K562 (cell line): ENCODE results near the gene ATP8B4. TPM values are rescaled to one million over a fixed set of nuclear protein-coding genes. Genes with fewer than 3 reads are reported as not detected.

Source experiments
- ATAC-seq: fragments of 200-7000 bp; cut with Tn5 transposase; 3 replicates; pipeline ENCODE4 v1.9.1; 2020; ENCODE audit warnings: moderate library complexity
- BruUV-seq: library from RNA; stranded (reverse); fragments of 400-500 nt; replicated peaks from 2 replicates; lab custom pipeline; 2021; lab: Mats Ljungman, UMichigan
- CTCF ChIA-PET: fragments of 300-600 bp; formaldehyde crosslinking; extraction: SDS; loops from one replicate; lab custom pipeline; 2021; ENCODE audit warnings: low intra/inter-chr PET ratio; lab: Yijun Ruan, JAX
- POLR2A ChIA-PET: fragments of 300-600, 350-650 bp; sonication (Branson Sonifier 250); formaldehyde crosslinking; extraction: SDS; loops from one replicate; lab custom pipeline; 2021; ENCODE audit warnings: antibody characterized with exemption, inconsistent platforms; lab: Yijun Ruan, JAX
- DNase-seq, 4 experiments: peaks; one replicate each; pipeline versions ENCODE4 v3.0.0 to v3.0.0-alpha.2; 2011 to 2018; ENCODE audit warnings: low spot score in 3 of 4, mixed read lengths in 3 of 4; ENCODE audit errors: extremely low read depth in 1 of 4
- FAIRE-seq: peaks from 2 replicates; lab custom pipeline; 2011; peaks lifted over from hg19 to GRCh38; lab: Jason Lieb, UNC
- H2AFZ ChIP-seq: 2 replicates; pipeline ENCODE4 v1.6.0; 2011; ENCODE audit warnings: low read depth, low read length, control low read depth, inconsistent platforms
- H3K27ac ChIP-seq: fragments of 200-600 bp; 3 replicates; pipeline ENCODE4 v1.8.0; 2011; ENCODE audit warnings: low read depth, mild to moderate bottlenecking, control low read depth, inconsistent platforms, low read length, moderate library complexity, mixed read lengths; ENCODE audit errors: extremely low read depth
- H3K27me3 ChIP-seq, 2 experiments: fragments of 300-600 bp in 1 of 2; 2 replicates in 1 of 2; 3 replicates in 1 of 2; pipeline versions ENCODE4 v1.6.0 to v1.8.0; 2011; ENCODE audit warnings: inconsistent platforms in 2 of 2, low read length in 2 of 2, mild to moderate bottlenecking in 1 of 2, mixed read lengths in 1 of 2, moderate library complexity in 1 of 2; ENCODE audit not compliant: control insufficient read depth in 2 of 2, insufficient read depth in 2 of 2
- H3K36me3 ChIP-seq: fragments of 300-600 bp; 3 replicates; pipeline ENCODE4 v1.8.0; 2011; ENCODE audit warnings: mild to moderate bottlenecking, low read length, inconsistent platforms; ENCODE audit not compliant: control insufficient read depth, insufficient read depth
- H3K4me1 ChIP-seq, 2 experiments: fragments of 200-600 bp in 1 of 2; replicated peaks in 1 of 2; 2 replicates in 1 of 2; 3 replicates in 1 of 2; pipeline versions ENCODE4 v1.5.1 to v1.8.0; 2011; ENCODE audit warnings: inconsistent platforms in 2 of 2, low read length in 2 of 2, mild to moderate bottlenecking in 1 of 2, mixed read lengths in 1 of 2, moderate library complexity in 1 of 2; ENCODE audit not compliant: control insufficient read depth in 2 of 2, insufficient read depth in 2 of 2
- H3K4me2 ChIP-seq: 2 replicates; pipeline ENCODE4 v1.6.1; 2011; ENCODE audit warnings: low read length, control low read depth, inconsistent platforms, mixed read lengths; ENCODE audit not compliant: insufficient read depth
- H3K4me3 ChIP-seq: fragments of 200-600 bp; sonication (generic), shearing (Covaris generic); 2 replicates; pipeline ENCODE4 v1.5.1; 2016; ENCODE audit warnings: control low read depth, inconsistent platforms
- H3K79me2 ChIP-seq: fragments of 200-600 bp; 3 replicates; pipeline ENCODE4 v1.8.0; 2011; ENCODE audit warnings: low read length, inconsistent platforms; ENCODE audit not compliant: control insufficient read depth, insufficient read depth
- H3K9ac ChIP-seq, 2 experiments: 2 replicates each; pipeline versions ENCODE4 v1.6.0 to v1.6.1; 2011; ENCODE audit warnings: low read depth in 2 of 2, low read length in 2 of 2, control low read depth in 1 of 2, inconsistent platforms in 1 of 2, mild to moderate bottlenecking in 1 of 2, mixed read lengths in 1 of 2; ENCODE audit not compliant: insufficient read depth in 1 of 2
- H3K9me1 ChIP-seq: one replicate; pipeline ENCODE4 v1.6.0; 2011; ENCODE audit warnings: inconsistent platforms, mild to moderate bottlenecking, low read length, moderate library complexity; ENCODE audit not compliant: control insufficient read depth, insufficient read depth
- H3K9me3 ChIP-seq: replicated peaks from 2 replicates; pipeline ENCODE4 v1.5.1; 2011; ENCODE audit warnings: low read depth, low read length, inconsistent platforms; ENCODE audit not compliant: control insufficient read depth, insufficient read depth
- H4K20me1 ChIP-seq: replicated peaks from 2 replicates; pipeline ENCODE4 v1.6.1; 2011; ENCODE audit warnings: low read length, inconsistent platforms, mixed read lengths; ENCODE audit not compliant: control insufficient read depth, insufficient read depth
- C11orf30 ChIP-seq: fragments of 450-650 bp; IDR thresholded peaks from 2 replicates; pipeline ENCODE4 v1.6.1; 2016; ENCODE audit warnings: low read depth, mild to moderate bottlenecking
- ESRRA ChIP-seq: fragments of 450-650 bp; IDR thresholded peaks from 2 replicates; pipeline ENCODE4 v1.6.1; 2014; ENCODE audit warnings: low read depth, mild to moderate bottlenecking, moderate library complexity, borderline replicate concordance
- POU5F1 ChIP-seq: fragments of 150-350 bp; IDR thresholded peaks from 2 replicates; pipeline ENCODE4 v1.6.1; 2014; ENCODE audit warnings: borderline replicate concordance, low read length, low read depth, mild to moderate bottlenecking; ENCODE audit not compliant: partially characterized antibody
- RBFOX2 ChIP-seq: fragments of 200-400 bp; formaldehyde crosslinking; IDR thresholded peaks from 2 replicates; pipeline ENCODE4 v1.6.1; 2017; ENCODE audit warnings: low read depth, mild to moderate bottlenecking, low read length, moderate library complexity
- TAF9B ChIP-seq: fragments of 450-650 bp; IDR thresholded peaks from 2 replicates; pipeline ENCODE4 v1.6.1; 2018; ENCODE audit warnings: mild to moderate bottlenecking; ENCODE audit not compliant: partially characterized antibody
- ZNF316 ChIP-seq: fragments of 450-650 bp; IDR thresholded peaks from 2 replicates; pipeline ENCODE4 v1.6.1; 2016
- ZNF445 ChIP-seq: fragments of 250-450 bp; sonication (Bioruptor Pico); IDR thresholded peaks from 2 replicates; pipeline ENCODE4 v1.4.0; 2020; ENCODE audit warnings: low read depth, mild to moderate bottlenecking, moderate library complexity
- WGBS: fragments of 100-300 bp; shearing (Covaris generic); methylation state at CpG from one replicate; pipeline ENCODE4 v1.1.6; 2016; ENCODE audit warnings: low coverage, mixed read lengths; ENCODE audit not compliant: insufficient coverage; ENCODE audit errors: missing lambda C conversion rate; 5-methylcytosine and 5-hydroxymethylcytosine counted together
- in situ Hi-C: fragments of 300-500 bp; cut with MboI; formaldehyde crosslinking; loops from 4 replicates; pipeline ENCODE4 v1.15.0; 2018; ENCODE audit warnings: inconsistent platforms, mixed read lengths
- intact Hi-C: fragments of 100-400 bp; cut with micrococcal nuclease; formaldehyde crosslinking; loops from 2 replicates; pipeline ENCODE4 v1.14.2; 2022
- polyA plus RNA-seq, 8 experiments: library from polyadenylated mRNA; depleted of rRNA in 4 of 8; stranded (reverse) in 5 of 8; unstranded in 3 of 8; fragments of >200 nt; fragmentation: Nextera tagmentation in 2 of 8; fragmentation: Illumina TruSeq in 1 of 8; extraction: Ambion mirVana in 2 of 8; extraction: Trizol in 1 of 8; gene quantifications; 2 replicates each; pipeline versions ENCODE4 v1.2.1 to v1.2.3, GENCODE V29; 2011 to 2014; ENCODE audit warnings: inconsistent platforms in 1 of 8, missing spikeins in 1 of 8
- total RNA-seq, 7 experiments: library from RNA; depleted of rRNA in 6 of 7; stranded (reverse); fragments of >200 nt in 6 of 7; fragmentation: Illumina TruSeq in 2 of 7; extraction: Trizol in 2 of 7; gene quantifications; 2 replicates each; pipeline versions ENCODE4 v1.2.1 to v1.2.3, GENCODE V29; 2011 to 2021; ENCODE audit warnings: low replicate concordance in 1 of 7
- TF ChIP-seq, protein P1 (sequence below): fragments of 250-450 bp; sonication (Bioruptor Pico); IDR thresholded peaks from 2 replicates; pipeline ENCODE4 v1.4.0; 2020

The ATP8B4 gene
- total and polyA plus RNA-seq, 9 of the 15 experiments (the other 6 are each of a cell fraction or from before 2014, with no cell fraction given) = 0.14 to 2.5 (median 0.44) TPM

DNA sequence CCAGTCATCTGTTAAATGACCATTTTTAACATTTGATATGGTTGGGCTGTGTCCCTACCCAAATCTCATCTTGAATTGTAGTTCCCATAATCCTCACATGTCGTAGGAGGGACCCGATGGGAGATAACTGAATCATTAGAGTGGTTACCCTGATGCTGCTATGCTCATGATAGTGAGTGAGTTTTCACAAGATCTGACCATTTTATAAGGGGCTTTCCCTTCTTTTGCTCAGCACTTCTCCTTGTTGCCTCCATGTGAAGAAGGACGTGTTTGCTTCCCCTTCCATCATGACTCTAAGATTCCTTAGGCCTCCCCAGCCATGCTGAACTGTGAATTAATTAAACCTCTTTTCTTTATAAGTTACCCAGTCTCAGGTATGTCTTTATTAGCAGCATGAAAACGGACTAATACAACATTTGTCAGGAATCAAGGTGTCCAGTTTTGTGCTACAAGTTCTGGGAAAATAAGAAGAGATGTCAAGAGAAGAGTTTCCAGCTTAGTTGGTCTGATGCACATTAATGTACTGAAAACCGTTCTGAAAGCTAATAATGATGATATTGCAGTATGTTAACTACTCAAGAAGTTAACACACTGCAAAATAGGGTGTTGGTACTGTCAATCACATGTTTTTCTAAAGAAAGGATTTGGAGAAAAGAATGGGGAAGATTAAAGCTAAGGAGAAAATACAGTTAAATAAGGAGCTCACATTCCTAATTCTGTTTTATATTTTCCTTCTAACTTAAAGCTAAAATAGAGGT lies 67.9 kb downstream of the ATP8B4 start:
- Histone ChIP-seq H3K4me2 (no peak overlapping the region), H3K9ac (no peak overlapping the region), H3K4me1 (peaks cover 0 to 11% of the 10 kb centered on the region in 2 experiments; a peak in 3 of 5 replicates), H4K20me1 (no peaks in the 10 kb centered on the region), H3K36me3 (no peaks in the 10 kb centered on the region), H3K9me1 (no peaks in the 10 kb centered on the region), H3K27ac (no peak overlapping the region), H3K79me2 (no peaks in the 10 kb centered on the region), H2AFZ (no peak overlapping the region), H3K27me3 (no peaks in the 10 kb centered on the region), H3K9me3 (no peaks in the 10 kb centered on the region), H3K4me3 (no peak overlapping the region)
- no peak for FAIRE-seq
- in situ Hi-C loops (no loop called here), intact Hi-C loops (loop anchor here (1.0 to 5.0 kb wide), 2 partner anchors 174 to 816 kb away; no protein-coding TSS in a partner anchor)
- POLR2A ChIA-PET = interaction anchor here (0.8 kb wide), 1 partner anchor 37 kb away, joined by 3 read pairs; no protein-coding TSS in a partner anchor
- TF ChIP-seq ESRRA (no peak), ZNF316 (peak; percentile 33; the same call in 1 of the 2 replicates), ZNF445 (CRISPR knock-in tag) (no peak), TAF9B (no peak), C11orf30 (peak; percentile 34; the same call in 1 of the 2 replicates), POU5F1 (no peak), RBFOX2 (no peak)
- TF ChIP-seq, protein P1, sequence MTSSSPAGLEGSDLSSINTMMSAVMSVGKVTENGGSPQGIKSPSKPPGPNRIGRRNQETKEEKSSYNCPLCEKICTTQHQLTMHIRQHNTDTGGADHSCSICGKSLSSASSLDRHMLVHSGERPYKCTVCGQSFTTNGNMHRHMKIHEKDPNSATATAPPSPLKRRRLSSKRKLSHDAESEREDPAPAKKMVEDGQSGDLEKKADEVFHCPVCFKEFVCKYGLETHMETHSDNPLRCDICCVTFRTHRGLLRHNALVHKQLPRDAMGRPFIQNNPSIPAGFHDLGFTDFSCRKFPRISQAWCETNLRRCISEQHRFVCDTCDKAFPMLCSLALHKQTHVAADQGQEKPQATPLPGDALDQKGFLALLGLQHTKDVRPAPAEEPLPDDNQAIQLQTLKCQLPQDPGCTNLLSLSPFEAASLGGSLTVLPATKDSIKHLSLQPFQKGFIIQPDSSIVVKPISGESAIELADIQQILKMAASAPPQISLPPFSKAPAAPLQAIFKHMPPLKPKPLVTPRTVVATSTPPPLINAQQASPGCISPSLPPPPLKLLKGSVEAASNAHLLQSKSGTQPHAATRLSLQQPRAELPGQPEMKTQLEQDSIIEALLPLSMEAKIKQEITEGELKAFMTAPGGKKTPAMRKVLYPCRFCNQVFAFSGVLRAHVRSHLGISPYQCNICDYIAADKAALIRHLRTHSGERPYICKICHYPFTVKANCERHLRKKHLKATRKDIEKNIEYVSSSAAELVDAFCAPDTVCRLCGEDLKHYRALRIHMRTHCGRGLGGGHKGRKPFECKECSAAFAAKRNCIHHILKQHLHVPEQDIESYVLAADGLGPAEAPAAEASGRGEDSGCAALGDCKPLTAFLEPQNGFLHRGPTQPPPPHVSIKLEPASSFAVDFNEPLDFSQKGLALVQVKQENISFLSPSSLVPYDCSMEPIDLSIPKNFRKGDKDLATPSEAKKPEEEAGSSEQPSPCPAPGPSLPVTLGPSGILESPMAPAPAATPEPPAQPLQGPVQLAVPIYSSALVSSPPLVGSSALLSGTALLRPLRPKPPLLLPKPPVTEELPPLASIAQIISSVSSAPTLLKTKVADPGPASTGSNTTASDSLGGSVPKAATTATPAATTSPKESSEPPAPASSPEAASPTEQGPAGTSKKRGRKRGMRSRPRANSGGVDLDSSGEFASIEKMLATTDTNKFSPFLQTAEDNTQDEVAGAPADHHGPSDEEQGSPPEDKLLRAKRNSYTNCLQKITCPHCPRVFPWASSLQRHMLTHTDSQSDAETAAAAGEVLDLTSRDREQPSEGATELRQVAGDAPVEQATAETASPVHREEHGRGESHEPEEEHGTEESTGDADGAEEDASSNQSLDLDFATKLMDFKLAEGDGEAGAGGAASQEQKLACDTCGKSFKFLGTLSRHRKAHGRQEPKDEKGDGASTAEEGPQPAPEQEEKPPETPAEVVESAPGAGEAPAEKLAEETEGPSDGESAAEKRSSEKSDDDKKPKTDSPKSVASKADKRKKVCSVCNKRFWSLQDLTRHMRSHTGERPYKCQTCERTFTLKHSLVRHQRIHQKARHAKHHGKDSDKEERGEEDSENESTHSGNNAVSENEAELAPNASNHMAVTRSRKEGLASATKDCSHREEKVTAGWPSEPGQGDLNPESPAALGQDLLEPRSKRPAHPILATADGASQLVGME = no peak
- CTCF ChIA-PET = interaction anchor here (0.6 kb wide), 1 partner anchor 575 kb away, joined by 3 read pairs; no protein-coding TSS in a partner anchor
- 5% methylated on average over 5 of the region's 5 CpGs for WGBS
- no TSS peak for BruUV-seq
- DNase-seq = no peak
- ATAC-seq = no peak
